Tibial artery (tissue), 4 donors: ENCODE data around the gene FNTB.

Experiments
- DNase-seq, 2 donors: peaks; one replicate each; pipeline ENCODE4 v3.0.0-alpha.2; 2019
- H3K27ac ChIP-seq, 2 donors: fragments of 200-600 bp; sonication (generic) in 1 of 2; 1 replicate in 1 of 2; 2 replicates in 1 of 2; pipeline ENCODE4 v1.5.1; 2018 to 2019; ENCODE audit warnings: mild to moderate bottlenecking in 1 of 2
- H3K27me3 ChIP-seq, 2 donors: fragments of 200-600 bp; sonication (generic) in 1 of 2; one replicate each; pipeline versions ENCODE4 v1.5.1 to v1.6.0; 2016 to 2019
- H3K36me3 ChIP-seq, 3 donors: fragments of 200-600 bp; sonication (generic) in 2 of 3; one replicate each; pipeline ENCODE4 v1.5.1; 2016 to 2019; ENCODE audit warnings: mild to moderate bottlenecking in 2 of 3
- H3K4me1 ChIP-seq, 4 donors: fragments of 200-600 bp; sonication (generic) in 2 of 4; 1 replicate in 3 of 4; 2 replicates in 1 of 4; pipeline ENCODE4 v1.5.1; 2016 to 2019
- H3K4me3 ChIP-seq, 2 donors: fragments of 200-600 bp; sonication (generic) in 1 of 2; 1 replicate in 1 of 2; 2 replicates in 1 of 2; pipeline ENCODE4 v1.5.1; 2018 to 2019; ENCODE audit warnings: mild to moderate bottlenecking in 2 of 2
- H3K9me3 ChIP-seq, 3 donors: fragments of 200-600 bp; sonication (generic) in 1 of 3; one replicate each; pipeline ENCODE4 v1.5.1; 2016 to 2019
- CTCF ChIP-seq, 2 experiments: fragments of 200-600 bp in 1 of 2; fragments of 450-650 bp in 1 of 2; IDR thresholded peaks; one replicate each; pipeline ENCODE4 v1.5.1; 2017 to 2019; ENCODE audit warnings: antibody characterized with exemption in 2 of 2, mild to moderate bottlenecking in 1 of 2, moderate library complexity in 1 of 2
- intact Hi-C: fragments of 100-400 bp; cut with DNase I; formaldehyde crosslinking; loops from one replicate; pipeline ENCODE4 v1.15.0; 2023; ENCODE audit warnings: low total_unique reads

FNTB gene

DNA sequence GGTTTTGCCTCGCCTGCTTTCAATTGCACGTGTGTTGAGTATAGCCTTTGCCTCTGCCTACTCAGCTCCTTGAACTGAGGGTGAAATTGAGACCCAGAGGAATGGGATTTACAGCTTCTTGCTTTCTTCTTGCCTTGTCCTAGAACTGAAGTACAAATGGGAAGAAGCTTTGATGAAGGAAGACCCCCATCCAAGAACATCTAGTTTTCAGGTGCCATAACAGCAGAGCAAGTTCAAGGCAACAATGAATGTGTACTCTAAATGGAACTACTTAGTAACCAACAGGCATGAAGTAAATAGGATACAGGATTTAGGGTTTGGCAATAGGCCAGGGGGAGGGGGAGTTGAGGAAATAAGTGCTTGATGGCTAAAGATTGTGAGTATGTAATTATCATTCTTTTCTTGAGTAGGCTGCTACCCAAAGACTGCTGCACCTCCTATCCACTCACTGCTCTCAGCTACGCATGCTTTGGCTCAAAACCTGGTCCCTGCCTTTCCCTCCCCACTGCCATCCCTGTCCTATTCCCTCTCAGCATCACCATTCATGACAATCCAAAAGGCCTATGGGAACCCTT, 46.3 kb upstream of the FNTB start:
- Histone ChIP-seq H3K27ac (no peak overlapping the region), H3K27me3 (no peaks in the 10 kb centered on the region), H3K9me3 (no peaks in the 10 kb centered on the region), H3K4me1 (peaks cover 0 to 25% (median 14%) of the 10 kb centered on the region in 4 donors), H3K4me3 (no peak overlapping the region), H3K36me3 (peaks cover 0 to 58% (median 30%) of the 10 kb centered on the region in 3 donors)
- no peak for TF ChIP-seq CTCF (IDR thresholded peaks at IDR 0.05)
- intact Hi-C loops: no loop called here
- no peak for DNase-seq

- intact Hi-C loops: no loop called here
Measured at GRCh38 chr14:64942531-64943111, 44.1 kb upstream of the FNTB start, which contains the start of gene GPX2. TSS of gene GPX2 (minus strand) at chr14:64942745. CDS start at chr14:64942726, 19 bp downstream.

GRCh38 chr14:64943556-64943955, 43.1 kb upstream of the FNTB start:
- DNase-seq: no peak
- Histone ChIP-seq H3K27ac (no peak overlapping the region), H3K4me1 (no peaks in the 10 kb centered on the region), H3K27me3 (no peaks in the 10 kb centered on the region), H3K36me3 (peaks cover 0 to 68% (median 43%) of the 10 kb centered on the region in 3 donors), H3K9me3 (no peaks in the 10 kb centered on the region), H3K4me3 (no peak overlapping the region)
- TF ChIP-seq CTCF (IDR thresholded peaks at IDR 0.05): no peak
- intact Hi-C loops: no loop called here

More at GRCh38 chr14:64942531-64943111, 44.1 kb upstream of the FNTB start, which contains the start of gene GPX2:
- peaks cover 0 to 60% (median 35%) of the 10 kb centered on the region in 3 donors for H3K36me3 ChIP-seq
- H3K4me3 ChIP-seq: no peak within 1 kb of the TSS
- H3K27ac ChIP-seq: no peak within 1 kb of the TSS
- no peak for TF ChIP-seq CTCF (IDR thresholded peaks at IDR 0.05)
- DNase-seq: no peak
- peaks cover 0 to 3% (median 1%) of the 10 kb centered on the region in 4 donors for H3K4me1 ChIP-seq
- no peaks in the 10 kb centered on the region for H3K9me3 ChIP-seq
- H3K27me3 ChIP-seq: no peaks in the 10 kb centered on the region

DNA sequence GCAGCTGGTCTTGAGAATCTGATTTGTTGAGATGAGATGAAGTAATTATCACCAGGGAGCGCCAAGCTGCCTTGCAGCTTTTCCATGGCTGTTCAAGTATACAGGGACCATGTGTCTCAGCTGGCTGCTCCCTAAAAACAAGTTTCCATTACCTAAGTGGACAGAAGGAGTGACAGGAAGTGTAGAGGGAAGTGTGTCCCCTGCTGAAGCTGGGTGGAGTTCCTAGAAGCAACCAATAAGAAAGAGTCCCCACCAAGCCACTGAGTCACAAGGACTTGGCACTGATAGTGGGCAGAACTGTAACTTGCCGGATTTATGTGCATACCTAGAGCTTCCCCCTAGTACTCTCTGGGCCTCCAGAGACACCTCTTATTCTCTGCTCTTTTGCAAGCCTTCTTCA, 42.7 kb upstream of the FNTB start:
- Histone ChIP-seq H3K4me3 (no peak overlapping the region), H3K36me3 (peaks cover 0 to 68% (median 43%) of the 10 kb centered on the region in 3 donors), H3K27me3 (no peaks in the 10 kb centered on the region), H3K4me1 (no peaks in the 10 kb centered on the region), H3K9me3 (no peaks in the 10 kb centered on the region), H3K27ac (no peak overlapping the region)
- intact Hi-C loops: no loop called here
- no peak for TF ChIP-seq CTCF (IDR thresholded peaks at IDR 0.05)
- no peak for DNase-seq

GRCh38 chr14:64944861-64945260, 41.8 kb upstream of the FNTB start:
- no peak for DNase-seq
- Histone ChIP-seq H3K27me3 (no peaks in the 10 kb centered on the region), H3K36me3 (peaks cover 0 to 62% (median 43%) of the 10 kb centered on the region in 3 donors), H3K9me3 (no peaks in the 10 kb centered on the region), H3K4me3 (no peak overlapping the region), H3K27ac (no peak overlapping the region), H3K4me1 (no peaks in the 10 kb centered on the region)
- intact Hi-C loops: no loop called here
- TF ChIP-seq CTCF (IDR thresholded peaks at IDR 0.05): no peak
